Osteoblast (primary cell): Measurements from ENCODE around the gene CALCR. TPM values are rescaled to one million over a fixed set of nuclear protein-coding genes. Genes with fewer than 3 reads are reported as not detected.

Experiments
- DNase-seq: peaks from one replicate; pipeline ENCODE4 v3.0.0; 2011; ENCODE audit warnings: low spot score, mixed read lengths; ENCODE audit not compliant: insufficient read length; ENCODE audit errors: missing footprints
- H2AFZ ChIP-seq: 2 replicates; pipeline ENCODE4 v1.6.0; 2011; ENCODE audit warnings: mild to moderate bottlenecking, low read length
- H3K27ac ChIP-seq: 2 replicates; pipeline ENCODE4 v1.5.1; 2011; ENCODE audit warnings: mild to moderate bottlenecking, low read depth, low read length, moderate library complexity
- H3K27me3 ChIP-seq: 2 replicates; pipeline ENCODE4 v1.6.0; 2012; ENCODE audit warnings: mild to moderate bottlenecking, control low read depth, inconsistent platforms, low read length, moderate library complexity; ENCODE audit not compliant: insufficient read depth
- H3K36me3 ChIP-seq: 2 replicates; pipeline ENCODE4 v1.5.1; 2011; ENCODE audit warnings: mild to moderate bottlenecking, low read length, control low read depth, moderate library complexity; ENCODE audit not compliant: insufficient read depth
- H3K4me1 ChIP-seq: 2 replicates; pipeline ENCODE4 v1.5.1; 2011; ENCODE audit warnings: mild to moderate bottlenecking, low read length, control low read depth, moderate library complexity; ENCODE audit not compliant: insufficient read depth
- H3K4me2 ChIP-seq: 2 replicates; pipeline ENCODE4 v1.6.0; 2011; ENCODE audit warnings: mild to moderate bottlenecking, low read length; ENCODE audit not compliant: insufficient read depth
- H3K4me3 ChIP-seq: fragments of 200-600 bp; sonication (generic); 3 replicates; pipeline ENCODE4 v1.5.1; 2012; ENCODE audit warnings: mild to moderate bottlenecking, low read length, inconsistent platforms; ENCODE audit not compliant: insufficient read depth
- H3K79me2 ChIP-seq: 2 replicates; pipeline ENCODE4 v1.6.0; 2012; ENCODE audit warnings: mild to moderate bottlenecking, low read length, control low read depth, inconsistent platforms; ENCODE audit not compliant: insufficient read depth
- H3K9me3 ChIP-seq: 2 replicates; pipeline ENCODE4 v1.5.1; 2011; ENCODE audit warnings: low read depth, low read length, control low read depth
- H4K20me1 ChIP-seq: 2 replicates; pipeline ENCODE4 v1.6.0; 2012; ENCODE audit warnings: mild to moderate bottlenecking, low read length, control low read depth; ENCODE audit not compliant: insufficient read depth
- CTCF ChIP-seq: IDR thresholded peaks from 2 replicates; pipeline ENCODE4 v1.5.1; 2011; ENCODE audit warnings: mild to moderate bottlenecking, low read depth, low read length, moderate library complexity; ENCODE audit errors: extremely low read depth
- total RNA-seq: library from RNA; depleted of rRNA; stranded (reverse); fragments of >200 nt; gene quantifications from 2 replicates; pipeline ENCODE4 v1.2.3, GENCODE V29; 2012

The CALCR gene
- total RNA-seq, 1 donor = not detected

DNA sequence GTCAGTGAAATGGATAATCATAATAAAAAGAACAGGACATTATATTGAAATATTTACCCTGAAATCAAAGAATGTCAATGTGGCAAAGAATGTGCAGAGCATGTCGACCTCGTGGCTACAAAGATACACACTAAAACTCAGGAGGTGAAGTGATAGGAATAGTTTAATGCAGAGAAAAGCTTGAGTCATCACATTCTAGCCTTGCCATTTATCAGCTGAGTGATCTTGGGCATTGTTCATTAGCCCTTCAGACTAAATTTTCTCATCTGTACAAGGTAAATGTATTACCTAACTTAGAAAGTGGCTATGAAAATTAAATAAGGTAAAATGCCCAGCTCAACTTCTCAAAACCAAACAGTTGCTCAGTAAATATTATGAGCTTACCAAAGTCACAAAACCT is 22.6 kb downstream of the CALCR start:
- H4K20me1 ChIP-seq = no peaks in the 10 kb centered on the region
- H3K36me3 ChIP-seq = no peaks in the 10 kb centered on the region
- no peak for TF ChIP-seq CTCF
- H2AFZ ChIP-seq = no peak overlapping the region
- no peaks in the 10 kb centered on the region for H3K9me3 ChIP-seq
- H3K27me3 ChIP-seq = peaks cover 8% of the 10 kb centered on the region
- DNase-seq = no peak
- no peaks in the 10 kb centered on the region for H3K79me2 ChIP-seq
- H3K4me2 ChIP-seq = no peak overlapping the region
- no peaks in the 10 kb centered on the region for H3K4me1 ChIP-seq
- H3K4me3 ChIP-seq = no peak overlapping the region
- no peak overlapping the region for H3K27ac ChIP-seq

- H3K4me1 ChIP-seq = no peaks in the 10 kb centered on the region
- no peaks in the 10 kb centered on the region for H4K20me1 ChIP-seq
- H3K79me2 ChIP-seq = no peaks in the 10 kb centered on the region
- H3K9me3 ChIP-seq = no peaks in the 10 kb centered on the region
- H3K27ac ChIP-seq = no peak overlapping the region
- H3K36me3 ChIP-seq = no peaks in the 10 kb centered on the region
- H3K4me2 ChIP-seq = no peak overlapping the region
- peak; percentile 67 for TF ChIP-seq CTCF
- H3K4me3 ChIP-seq = no peak overlapping the region
- DNase-seq = no peak
- peaks cover 8% of the 10 kb centered on the region for H3K27me3 ChIP-seq
- no peak overlapping the region for H2AFZ ChIP-seq
These were observed 23.2 kb downstream of the CALCR start for GRCh38 chr7:93551063-93551895.

- Histone ChIP-seq H3K4me1 (no peaks in the 10 kb centered on the region), H3K27me3 (peaks cover 3% of the 10 kb centered on the region), H3K4me3 (no peak overlapping the region), H3K36me3 (no peaks in the 10 kb centered on the region), H4K20me1 (no peaks in the 10 kb centered on the region), H3K9me3 (no peaks in the 10 kb centered on the region), H2AFZ (no peak overlapping the region), H3K79me2 (no peaks in the 10 kb centered on the region), H3K4me2 (no peak overlapping the region), H3K27ac (no peak overlapping the region)
- no peak for DNase-seq
- TF ChIP-seq CTCF = no peak
These were observed 26.8 kb downstream of the CALCR start for GRCh38 chr7:93547716-93548115.

GRCh38 chr7:93544691-93545090 is 29.8 kb downstream of the CALCR start:
- Histone ChIP-seq H3K79me2 (no peaks in the 10 kb centered on the region), H4K20me1 (no peaks in the 10 kb centered on the region), H3K4me2 (no peak overlapping the region), H3K4me1 (no peaks in the 10 kb centered on the region), H3K9me3 (no peaks in the 10 kb centered on the region), H2AFZ (no peak overlapping the region), H3K36me3 (no peaks in the 10 kb centered on the region), H3K4me3 (no peak overlapping the region), H3K27ac (no peak overlapping the region), H3K27me3 (peaks cover 3% of the 10 kb centered on the region)
- no peak for DNase-seq
- no peak for TF ChIP-seq CTCF
